H1 (cell line): Measurements from ENCODE around the gene ADAMTS9. TPM values are rescaled to one million over a fixed set of nuclear protein-coding genes. Genes with fewer than 3 reads are reported as not detected.

Experiments
- CTCF ChIA-PET: fragments of 300-600 bp; sonication (Branson Sonifier 250); formaldehyde crosslinking; loops from one replicate; lab custom pipeline; 2021; ENCODE audit not compliant: partially characterized antibody; lab: Charles Lee
- POLR2A ChIA-PET: fragments of 300-600 bp; sonication (Branson Sonifier 250); formaldehyde crosslinking; loops from one replicate; lab custom pipeline; 2021; ENCODE audit warnings: inconsistent platforms; ENCODE audit not compliant: partially characterized antibody; lab: Charles Lee
- DNase-seq, 2 experiments: peaks; one replicate each; pipeline versions ENCODE4 v3.0.0 to v3.0.0-alpha.2; 2010 to 2022; ENCODE audit warnings: low spot score in 2 of 2, low read depth in 1 of 2, mixed read lengths in 1 of 2
- FAIRE-seq: peaks from 2 replicates; lab custom pipeline; 2011; peaks lifted over from hg19 to GRCh38; lab: Jason Lieb, UNC
- H2AFZ ChIP-seq: 2 replicates; pipeline ENCODE4 v1.8.1; 2012; ENCODE audit warnings: low read length, inconsistent platforms
- H2AK5ac ChIP-seq: 2 replicates; pipeline ENCODE4 v1.6.1; 2013; ENCODE audit warnings: low read depth, low read length
- H2BK120ac ChIP-seq: replicated peaks from 2 replicates; pipeline ENCODE3; 2013; ENCODE audit warnings: low read depth, low read length, inconsistent platforms
- H2BK12ac ChIP-seq: 2 replicates; pipeline ENCODE4 v1.6.1; 2013; ENCODE audit warnings: low read depth, low read length
- H2BK15ac ChIP-seq: 2 replicates; pipeline ENCODE4 v1.6.1; 2013; ENCODE audit warnings: low read length
- H2BK20ac ChIP-seq: 2 replicates; pipeline ENCODE4 v1.6.1; 2013; ENCODE audit warnings: low read length
- H2BK5ac ChIP-seq: 2 replicates; pipeline ENCODE4 v1.6.1; 2013; ENCODE audit warnings: low read depth, low read length
- H3K14ac ChIP-seq: 2 replicates; pipeline ENCODE4 v1.6.1; 2013; ENCODE audit warnings: inconsistent platforms; ENCODE audit not compliant: insufficient read length
- H3K18ac ChIP-seq: 2 replicates; pipeline ENCODE4 v1.6.1; 2013; ENCODE audit warnings: low read length; ENCODE audit errors: extremely low read depth
- H3K23ac ChIP-seq: 2 replicates; pipeline ENCODE4 v1.6.1; 2013; ENCODE audit warnings: inconsistent platforms; ENCODE audit not compliant: insufficient read length
- H3K23me2 ChIP-seq: 2 replicates; pipeline ENCODE4 v1.6.1; 2013; ENCODE audit warnings: low read depth, low read length
- H3K27ac ChIP-seq: 2 replicates; pipeline ENCODE4 v1.6.1; 2011; ENCODE audit warnings: low read depth, low read length, inconsistent platforms
- H3K27me3 ChIP-seq, 4 experiments: replicated peaks in 1 of 4; 1 replicate in 1 of 4; 2 replicates in 3 of 4; pipeline versions ENCODE4 v1.6.1 to v1.8.1; 2011 to 2013; ENCODE audit warnings: low read length in 3 of 4, mild to moderate bottlenecking in 3 of 4, inconsistent platforms in 2 of 4, mixed read lengths in 2 of 4, moderate library complexity in 1 of 4; ENCODE audit not compliant: control insufficient read depth in 3 of 4, insufficient read depth in 3 of 4; ENCODE audit errors: extremely low read depth in 1 of 4
- H3K36me3 ChIP-seq, 4 experiments: 2 replicates each; pipeline versions ENCODE4 v1.6.1 to v1.8.1; 2011 to 2013; ENCODE audit warnings: mild to moderate bottlenecking in 4 of 4, low read length in 3 of 4, moderate library complexity in 2 of 4, control low read depth in 1 of 4, inconsistent platforms in 1 of 4; ENCODE audit not compliant: insufficient read depth in 4 of 4, control insufficient read depth in 2 of 4
- H3K4ac ChIP-seq: replicated peaks from 2 replicates; pipeline ENCODE3; 2013; ENCODE audit warnings: low read length, low read depth, mixed read lengths, inconsistent platforms; ENCODE audit not compliant: insufficient read length
- H3K4me1 ChIP-seq, 4 experiments: replicated peaks in 1 of 4; 1 replicate in 1 of 4; 2 replicates in 3 of 4; pipeline versions ENCODE4 v1.6.1 to v1.8.1; 2011 to 2013; ENCODE audit warnings: low read length in 3 of 4, inconsistent platforms in 2 of 4, mixed read lengths in 1 of 4; ENCODE audit not compliant: insufficient read depth in 4 of 4, control insufficient read depth in 3 of 4
- H3K4me2 ChIP-seq, 2 experiments: 2 replicates each; pipeline versions ENCODE4 v1.6.1 to v1.8.1; 2011 to 2013; ENCODE audit warnings: low read depth in 2 of 2, low read length in 2 of 2, control low read depth in 1 of 2, inconsistent platforms in 1 of 2, mild to moderate bottlenecking in 1 of 2; ENCODE audit not compliant: insufficient read depth in 1 of 2
- H3K4me3 ChIP-seq, 4 experiments: fragments of 200-600, 300-600 bp in 1 of 4; sonication (generic), shearing (Covaris generic), sonication (Bioruptor Twin) in 1 of 4; 2 replicates each; pipeline versions ENCODE4 v1.5.1 to v1.8.1; 2011 to 2016; ENCODE audit warnings: low read length in 4 of 4, low read depth in 3 of 4, control low read depth in 2 of 4, inconsistent platforms in 2 of 4, mild to moderate bottlenecking in 2 of 4, mixed read lengths in 1 of 4, moderate library complexity in 1 of 4; ENCODE audit not compliant: insufficient read depth in 2 of 4; ENCODE audit errors: extremely low read depth in 1 of 4
- H3K56ac ChIP-seq: replicated peaks from 2 replicates; pipeline ENCODE3; 2013; ENCODE audit warnings: low read depth, mild to moderate bottlenecking, mixed read lengths, low read length, inconsistent platforms; ENCODE audit not compliant: insufficient read length
- H3K79me1 ChIP-seq: 2 replicates; pipeline ENCODE4 v1.6.1; 2013; ENCODE audit warnings: low read depth, low read length, control low read depth
- H3K79me2 ChIP-seq, 2 experiments: 2 replicates each; pipeline versions ENCODE4 v1.6.1 to v1.8.1; 2012 to 2013; ENCODE audit warnings: low read length in 2 of 2, mild to moderate bottlenecking in 2 of 2, inconsistent platforms in 1 of 2; ENCODE audit not compliant: insufficient read depth in 2 of 2, control insufficient read depth in 1 of 2
- H3K9ac ChIP-seq, 4 experiments: replicated peaks in 1 of 4; 1 replicate in 1 of 4; 2 replicates in 3 of 4; pipeline versions ENCODE4 v1.6.1 to v1.8.1; 2011 to 2013; ENCODE audit warnings: low read depth in 3 of 4, low read length in 3 of 4, control low read depth in 2 of 4, mild to moderate bottlenecking in 2 of 4, moderate library complexity in 2 of 4, inconsistent platforms in 1 of 4; ENCODE audit errors: extremely low read depth in 1 of 4
- H3K9me3 ChIP-seq, 2 experiments: 2 replicates each; pipeline versions ENCODE4 v1.6.1 to v1.8.1; 2012 to 2013; ENCODE audit warnings: mild to moderate bottlenecking in 2 of 2, moderate library complexity in 2 of 2, control low read depth in 1 of 2, inconsistent platforms in 1 of 2, low read depth in 1 of 2, low read length in 1 of 2, mixed read lengths in 1 of 2; ENCODE audit not compliant: insufficient read depth in 2 of 2
- H4K20me1 ChIP-seq, 2 experiments: replicated peaks in 1 of 2; 2 replicates each; pipeline versions ENCODE3 to v1.8.1; 2011 to 2013; ENCODE audit warnings: inconsistent platforms in 2 of 2, low read length in 2 of 2, mild to moderate bottlenecking in 1 of 2; ENCODE audit not compliant: insufficient read depth in 2 of 2, control insufficient read depth in 1 of 2
- H4K5ac ChIP-seq: 2 replicates; pipeline ENCODE4 v1.6.1; 2013; ENCODE audit warnings: low read length, low read depth, mixed read lengths, inconsistent platforms; ENCODE audit not compliant: insufficient read length
- H4K8ac ChIP-seq: 2 replicates; pipeline ENCODE4 v1.8.0; 2013; ENCODE audit warnings: mild to moderate bottlenecking, moderate library complexity, low read length, inconsistent platforms; ENCODE audit not compliant: insufficient read depth; ENCODE audit errors: extremely low read depth
- H4K91ac ChIP-seq: replicated peaks from 2 replicates; pipeline ENCODE3; 2013; ENCODE audit warnings: low read length, mixed read lengths, inconsistent platforms; ENCODE audit not compliant: insufficient read length
- BACH1 ChIP-seq: IDR thresholded peaks from 2 replicates; pipeline ENCODE4 v1.6.1; 2012; ENCODE audit warnings: low read length, improper control_type of control experiment
- EGR1 ChIP-seq: IDR thresholded peaks from 2 replicates; pipeline ENCODE4 v1.6.1; 2011; ENCODE audit warnings: low read depth, low read length, borderline replicate concordance
- MAX ChIP-seq: IDR thresholded peaks from 2 replicates; pipeline ENCODE4 v1.6.1; 2012; ENCODE audit warnings: inconsistent platforms
- SIX5 ChIP-seq: IDR thresholded peaks from 2 replicates; pipeline ENCODE4 v1.6.1; 2011; ENCODE audit warnings: mild to moderate bottlenecking, low read depth, low read length
- YY1 ChIP-seq: IDR thresholded peaks from 2 replicates; pipeline ENCODE4 v1.6.1; 2011; ENCODE audit warnings: low read depth, mild to moderate bottlenecking, low read length
- WGBS, 2 experiments: shearing (Covaris generic) in 1 of 2; methylation state at CpG; one replicate each; pipeline versions ENCODE4 v1.1.6 to v1.1.7; 2013 to 2015; ENCODE audit warnings: low lambda C conversion rate in 2 of 2, mixed read lengths in 2 of 2, inconsistent platforms in 1 of 2, low coverage in 1 of 2, missing lambda C conversion rate in 1 of 2; ENCODE audit not compliant: insufficient replicate concordance in 2 of 2, insufficient coverage in 1 of 2, insufficient read length in 1 of 2; ENCODE audit errors: extremely low coverage in 1 of 2, missing lambda C conversion rate in 1 of 2; 5-methylcytosine and 5-hydroxymethylcytosine counted together
- polyA plus RNA-seq, 7 experiments: library from polyadenylated mRNA; depleted of rRNA in 3 of 7; stranded (reverse) in 5 of 7; unstranded in 2 of 7; fragments of >200 nt in 5 of 7; fragments of 200-250 nt in 2 of 7; gene quantifications; 1 replicate in 5 of 7; 2 replicates in 1 of 7; 4 replicates in 1 of 7; pipeline versions ENCODE4 v1.2.1 to v1.2.3, GENCODE V29; 2011 to 2013; ENCODE audit warnings: missing spikeins in 2 of 7, mixed read lengths in 2 of 7
- total RNA-seq: library from RNA; stranded (reverse); fragmentation: NEBNext Ultra II Directional; extraction: Animal tissue kit (Norgen Biotek cat#: 25700); gene quantifications from 2 replicates; pipeline ENCODE4 v1.2.1, GENCODE V29; 2021

Gene ADAMTS9
- total and polyA plus RNA-seq, 2 of the 8 experiments (the other 6 are each of a cell fraction or from before 2014, with no cell fraction given), result 0.20 to 0.41 TPM

GRCh38 chr3:64520334-64520733 lies 167.5 kb downstream of the ADAMTS9 start:
- H3K27ac ChIP-seq, result no peak overlapping the region
- DNase-seq (no peak), FAIRE-seq (no peak)
- no peaks in the 10 kb centered on the region; a peak in 1 of 8 replicates for H3K36me3 ChIP-seq
- no peak overlapping the region for H3K14ac ChIP-seq
- no peak overlapping the region for H2BK120ac ChIP-seq
- H2BK20ac ChIP-seq, result no peak overlapping the region
- 86% methylated on average over 3 of the region's 3 CpGs; no CpG with 5 or more reads in 1 of the 2 experiments for WGBS, 2 experiments
- no peak overlapping the region for H2BK15ac ChIP-seq
- H3K4me3 ChIP-seq, result no peak overlapping the region
- no peak overlapping the region for H3K9ac ChIP-seq
- H3K79me2 ChIP-seq, result no peaks in the 10 kb centered on the region
- no peak overlapping the region for H4K5ac ChIP-seq
- H4K8ac ChIP-seq, result no peak overlapping the region
- H3K18ac ChIP-seq, result no peak overlapping the region
- POLR2A ChIA-PET, result no interaction called here
- H3K9me3 ChIP-seq, result peaks cover 0 to 2% of the 10 kb centered on the region in 2 experiments; a peak in 3 of 4 replicates
- no peaks in the 10 kb centered on the region for H3K27me3 ChIP-seq
- H3K4ac ChIP-seq, result no peak overlapping the region
- H2AFZ ChIP-seq, result no peak overlapping the region
- no peaks in the 10 kb centered on the region for H4K20me1 ChIP-seq
- CTCF ChIA-PET, result no interaction called here
- H2BK5ac ChIP-seq, result no peak overlapping the region
- H3K23me2 ChIP-seq, result no peaks in the 10 kb centered on the region
- no peak overlapping the region for H2BK12ac ChIP-seq
- no peak overlapping the region for H3K56ac ChIP-seq
- H3K4me1 ChIP-seq, result no peaks in the 10 kb centered on the region
- no peak overlapping the region for H3K23ac ChIP-seq
- no peak overlapping the region for H2AK5ac ChIP-seq
- no peak overlapping the region for H4K91ac ChIP-seq
- H3K4me2 ChIP-seq, result no peak overlapping the region
- H3K79me1 ChIP-seq, result no peaks in the 10 kb centered on the region
- no peak for TF ChIP-seq BACH1
- no peak for TF ChIP-seq SIX5
- no peak for TF ChIP-seq MAX
- TF ChIP-seq YY1, result no peak
- TF ChIP-seq EGR1, result no peak
